ENCODE results near the gene PIP5K1A. TPM values are rescaled to one million over a fixed set of nuclear protein-coding genes. Genes with fewer than 3 reads are reported as not detected.
A peak's percentile ranks its signal among the peaks of the same experiment; 100 is the strongest.

PIP5K1A gene
- total RNA-seq, 6 experiments from 2014 or later: 85.4 to 98.6 (median 90.6) TPM

DNA sequence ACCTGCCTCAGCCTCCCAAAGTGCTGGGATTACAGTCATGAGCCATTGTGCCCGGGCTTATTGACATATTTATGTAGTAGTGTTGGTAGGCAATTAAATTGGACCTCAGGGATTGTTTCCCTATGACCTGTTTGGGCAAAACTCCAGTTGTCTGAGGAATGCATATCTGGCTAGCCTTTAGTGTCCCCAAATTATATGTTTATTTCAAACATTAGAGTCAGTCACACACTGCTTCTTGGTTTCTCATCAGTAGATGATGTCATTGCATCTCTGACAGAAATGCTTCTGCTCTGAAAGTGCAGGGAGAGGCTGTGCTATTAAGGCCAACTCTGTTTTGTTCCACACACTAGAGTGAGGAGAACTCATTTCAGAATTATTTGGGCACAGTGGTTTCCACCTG lies 12.5 kb downstream of the PIP5K1A start:
- Mint-ChIP-seq H3K4me1 (ENCODE audit: low read depth) (peaks cover 40% of the 10 kb centered on the region), H3K4me3 (peak overlapping the region; percentile 46; the same call in 1 of the 2 replicates), H3K27ac (peak overlapping the region; percentile 84), H3K9me3 (no peaks in the 10 kb centered on the region), H3K36me3 (ENCODE audit: low read depth) (peaks cover 29% of the 10 kb centered on the region), H3K27me3 (ENCODE audit: insufficient read depth) (peaks cover 1% of the 10 kb centered on the region; the same call in 1 of the 2 replicates)
- TF ChIP-seq, protein P1, sequence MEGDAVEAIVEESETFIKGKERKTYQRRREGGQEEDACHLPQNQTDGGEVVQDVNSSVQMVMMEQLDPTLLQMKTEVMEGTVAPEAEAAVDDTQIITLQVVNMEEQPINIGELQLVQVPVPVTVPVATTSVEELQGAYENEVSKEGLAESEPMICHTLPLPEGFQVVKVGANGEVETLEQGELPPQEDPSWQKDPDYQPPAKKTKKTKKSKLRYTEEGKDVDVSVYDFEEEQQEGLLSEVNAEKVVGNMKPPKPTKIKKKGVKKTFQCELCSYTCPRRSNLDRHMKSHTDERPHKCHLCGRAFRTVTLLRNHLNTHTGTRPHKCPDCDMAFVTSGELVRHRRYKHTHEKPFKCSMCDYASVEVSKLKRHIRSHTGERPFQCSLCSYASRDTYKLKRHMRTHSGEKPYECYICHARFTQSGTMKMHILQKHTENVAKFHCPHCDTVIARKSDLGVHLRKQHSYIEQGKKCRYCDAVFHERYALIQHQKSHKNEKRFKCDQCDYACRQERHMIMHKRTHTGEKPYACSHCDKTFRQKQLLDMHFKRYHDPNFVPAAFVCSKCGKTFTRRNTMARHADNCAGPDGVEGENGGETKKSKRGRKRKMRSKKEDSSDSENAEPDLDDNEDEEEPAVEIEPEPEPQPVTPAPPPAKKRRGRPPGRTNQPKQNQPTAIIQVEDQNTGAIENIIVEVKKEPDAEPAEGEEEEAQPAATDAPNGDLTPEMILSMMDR (IDR thresholded peaks at IDR 0.05): no peak
- DNase-seq: peak; percentile 87

DNA sequence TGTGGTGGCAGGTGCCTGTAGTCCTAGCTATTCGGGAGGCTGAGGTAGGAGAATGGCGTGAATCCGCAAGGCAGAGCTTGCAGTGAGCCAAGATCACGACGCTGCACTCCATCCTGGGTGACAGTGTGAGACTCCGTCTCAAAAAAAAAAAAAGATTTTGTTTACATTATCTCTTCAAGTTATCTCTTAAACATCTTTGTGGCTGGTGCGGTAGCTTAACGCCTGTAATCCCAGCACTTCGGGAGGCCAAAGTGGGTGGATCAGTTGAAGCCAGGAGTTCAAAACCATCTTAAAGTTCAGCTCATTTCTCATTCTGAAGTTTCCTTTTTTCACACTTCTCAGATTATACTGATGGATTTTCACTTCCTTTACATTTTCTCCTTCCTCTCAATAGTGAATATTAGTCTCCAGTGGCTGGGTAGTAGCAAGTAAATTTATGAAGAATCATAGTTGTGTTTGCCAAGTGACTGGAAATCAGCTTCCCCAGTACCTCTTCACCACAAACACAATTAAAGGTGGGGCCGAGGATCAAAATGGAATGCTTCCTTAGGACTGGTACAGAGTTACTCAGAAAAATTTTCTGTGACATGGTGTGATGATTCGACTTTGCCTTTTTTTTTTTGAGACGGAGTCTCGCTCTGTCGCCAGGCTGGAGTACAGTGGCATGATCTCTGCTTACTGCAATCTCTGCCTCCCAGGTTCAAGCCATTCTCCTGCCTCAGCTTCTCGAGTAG lies 13.8 kb downstream of the PIP5K1A start:
- peaks cover 24% of the 10 kb centered on the region for H3K36me3 Mint-ChIP-seq (ENCODE audit: low read depth)
- TF ChIP-seq, protein P1 (IDR thresholded peaks at IDR 0.05): no peak
- peak overlapping the region; percentile 78 for H3K27ac Mint-ChIP-seq
- H3K27me3 Mint-ChIP-seq (ENCODE audit: insufficient read depth): peaks cover 1% of the 10 kb centered on the region
- 0 out of 2 replicates have a peak overlapping the region, but pooled peaks have one; percentile 7 for H3K4me3 Mint-ChIP-seq
- peaks cover 41% of the 10 kb centered on the region for H3K4me1 Mint-ChIP-seq (ENCODE audit: low read depth)
- DNase-seq: no peak
- H3K9me3 Mint-ChIP-seq: no peaks in the 10 kb centered on the region

DNA sequence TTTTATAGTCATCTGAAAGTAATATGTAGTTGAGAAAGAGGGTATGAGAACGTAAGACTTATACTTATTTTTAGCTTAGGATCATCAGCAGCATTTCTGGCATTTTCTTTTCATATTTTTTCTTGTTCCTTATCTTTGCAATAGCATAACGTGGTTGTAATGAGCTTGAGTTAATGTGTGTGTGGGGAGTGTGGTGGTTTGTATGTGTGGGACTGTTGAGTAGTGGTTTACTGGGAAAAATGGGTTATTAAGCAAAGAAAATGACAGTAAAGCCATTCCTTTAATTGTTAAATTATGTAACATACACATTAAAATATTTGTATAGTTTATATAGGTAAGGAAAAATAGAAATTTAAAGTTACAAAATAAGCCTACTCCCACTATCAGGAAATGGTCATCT lies 15.2 kb downstream of the PIP5K1A start:
- H3K4me1 Mint-ChIP-seq (ENCODE audit: low read depth): peaks cover 41% of the 10 kb centered on the region
- no peak overlapping the region for H3K4me3 Mint-ChIP-seq
- H3K27ac Mint-ChIP-seq: no peak overlapping the region; the same call in 1 of the 2 replicates
- H3K27me3 Mint-ChIP-seq (ENCODE audit: insufficient read depth): peaks cover 1% of the 10 kb centered on the region
- TF ChIP-seq, protein P1 (IDR thresholded peaks at IDR 0.05): no peak
- peaks cover 24% of the 10 kb centered on the region for H3K36me3 Mint-ChIP-seq (ENCODE audit: low read depth)
- H3K9me3 Mint-ChIP-seq: no peaks in the 10 kb centered on the region
- no peak for DNase-seq

DNA sequence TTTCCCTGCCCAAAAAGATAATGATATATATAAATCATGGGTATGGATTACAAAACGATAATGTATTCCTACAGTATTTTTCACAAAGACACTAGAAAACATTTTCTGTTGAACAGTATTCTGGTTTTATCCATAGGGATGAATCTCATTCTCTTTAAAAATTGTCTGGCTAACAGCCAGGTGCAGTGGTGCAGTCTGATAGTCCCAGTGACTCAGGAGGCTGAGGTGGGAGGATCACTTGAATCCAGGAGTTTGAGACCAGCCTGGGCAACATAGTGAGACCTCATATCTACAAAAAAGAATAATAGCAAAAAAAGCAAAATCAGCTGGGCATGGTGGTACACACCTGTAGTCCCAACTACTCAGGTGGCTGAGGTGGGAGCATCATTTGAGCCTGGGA lies 23.3 kb downstream of the PIP5K1A start:
- Mint-ChIP-seq H3K27ac (peak overlapping the region; percentile 60; the same call in 1 of the 2 replicates), H3K27me3 (ENCODE audit: insufficient read depth) (peaks cover 3% of the 10 kb centered on the region), H3K9me3 (no peaks in the 10 kb centered on the region), H3K4me3 (no peak overlapping the region; the same call in 1 of the 2 replicates), H3K36me3 (ENCODE audit: low read depth) (peaks cover 15% of the 10 kb centered on the region), H3K4me1 (ENCODE audit: low read depth) (peaks cover 18% of the 10 kb centered on the region)
- no peak for DNase-seq
- TF ChIP-seq, protein P1 (IDR thresholded peaks at IDR 0.05): no peak

DNA sequence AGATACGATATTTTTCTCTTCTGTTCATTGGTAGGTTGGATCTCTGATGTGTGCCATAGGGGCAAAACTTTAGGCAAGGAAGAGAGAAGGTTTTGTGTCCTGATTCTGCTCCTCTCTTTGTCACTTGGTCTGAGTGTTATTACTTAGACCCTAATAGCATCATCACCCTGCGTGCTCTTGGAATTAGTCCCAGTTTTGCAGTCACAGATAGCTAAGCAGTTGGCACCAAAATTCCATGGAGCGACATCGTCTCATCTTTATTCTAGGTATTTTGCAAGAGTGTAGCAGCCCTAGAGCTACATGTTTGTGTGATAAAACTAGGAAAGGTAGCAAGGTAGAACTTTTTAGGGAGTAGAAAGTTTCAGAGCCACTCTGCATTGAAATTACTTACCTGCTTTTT lies 23.8 kb downstream of the PIP5K1A start:
- peaks cover 15% of the 10 kb centered on the region for H3K36me3 Mint-ChIP-seq (ENCODE audit: low read depth)
- DNase-seq: peak; percentile 19
- H3K4me1 Mint-ChIP-seq (ENCODE audit: low read depth): peaks cover 17% of the 10 kb centered on the region
- TF ChIP-seq, protein P1 (IDR thresholded peaks at IDR 0.05): no peak
- H3K4me3 Mint-ChIP-seq: no peak overlapping the region
- peak overlapping the region; percentile 60 for H3K27ac Mint-ChIP-seq
- peaks cover 3% of the 10 kb centered on the region for H3K27me3 Mint-ChIP-seq (ENCODE audit: insufficient read depth)
- H3K9me3 Mint-ChIP-seq: no peaks in the 10 kb centered on the region

All from HFFc6 (cell line).